GM19043 (cell line): ENCODE results near the gene ATP1B3.
"Not testable (repeated sequence)": the region's sequence is repeated elsewhere in the genome, so short reads cannot be mapped to it uniquely, and the experiment has no call there.

ENCODE experiments used
- ATAC-seq: cut with Tn5 transposase; IDR thresholded peaks from one replicate; pipeline ENCODE4 v1.9.1; 2021; ENCODE audit warnings: low read depth; ENCODE audit not compliant: unreplicated experiment

ATP1B3 gene

DNA sequence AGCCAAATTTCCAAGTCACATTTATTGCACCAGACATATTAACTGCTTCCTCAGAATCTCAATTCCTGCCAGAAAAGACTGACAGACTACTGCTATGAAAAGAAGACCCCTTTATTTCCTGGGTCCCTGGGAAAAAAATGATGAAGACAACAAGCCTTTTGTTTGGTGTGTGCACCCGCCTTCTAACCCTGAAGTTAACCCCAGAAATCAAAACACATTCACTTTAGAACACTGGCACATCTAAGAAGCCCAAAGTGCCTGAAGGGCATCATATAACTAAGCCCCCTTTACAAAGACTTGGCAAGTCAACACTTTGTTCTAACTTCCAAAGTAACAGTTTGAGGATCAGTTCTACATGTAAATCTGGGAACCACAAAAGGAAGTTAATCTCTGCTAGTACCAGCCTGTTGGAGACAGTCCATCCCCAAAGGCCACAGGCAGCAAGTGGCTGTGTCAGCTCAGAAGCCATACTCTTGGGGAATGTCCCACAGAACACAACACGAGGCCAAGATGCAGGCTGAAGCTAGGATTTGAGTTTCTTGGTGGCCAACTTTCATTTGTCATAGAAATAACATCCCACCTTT is 16.3 kb upstream of the ATP1B3 start:
- ATAC-seq: no peak

DNA sequence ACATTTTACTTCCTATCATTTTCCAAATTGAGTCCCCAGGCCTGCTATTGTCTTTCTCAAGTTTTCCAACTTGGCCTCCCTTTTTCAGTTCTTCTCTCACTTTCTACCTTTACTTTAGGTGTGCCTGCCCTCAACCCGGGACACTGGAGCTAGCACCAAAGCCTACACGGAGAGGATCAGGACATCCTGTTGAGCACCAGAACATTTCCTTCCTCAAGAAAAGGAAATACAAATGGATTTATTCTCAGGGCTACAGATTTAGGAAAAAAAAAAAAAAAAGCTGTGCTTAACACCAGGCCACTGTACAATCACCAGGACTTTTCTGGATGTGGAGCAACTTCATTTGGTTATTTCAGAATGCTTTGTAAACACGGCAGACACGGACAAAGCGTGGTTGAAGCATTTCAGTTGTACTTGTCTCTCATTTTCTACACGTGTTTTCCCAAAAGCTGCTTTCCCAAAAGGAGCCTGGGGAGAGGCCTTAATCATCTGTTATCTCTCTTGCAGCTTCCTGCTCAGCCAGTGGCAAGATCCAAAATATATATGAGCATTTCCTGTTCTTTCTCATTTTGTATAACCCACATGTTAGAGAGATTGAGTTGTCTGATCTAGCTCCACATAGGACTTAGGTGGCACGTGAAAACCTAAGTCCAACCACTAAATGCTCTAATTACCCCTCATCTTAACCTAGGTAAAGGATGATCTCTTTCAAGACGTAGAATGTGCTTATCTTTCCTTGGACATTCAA is 15.5 kb upstream of the ATP1B3 start:
- ATAC-seq: no peak

DNA sequence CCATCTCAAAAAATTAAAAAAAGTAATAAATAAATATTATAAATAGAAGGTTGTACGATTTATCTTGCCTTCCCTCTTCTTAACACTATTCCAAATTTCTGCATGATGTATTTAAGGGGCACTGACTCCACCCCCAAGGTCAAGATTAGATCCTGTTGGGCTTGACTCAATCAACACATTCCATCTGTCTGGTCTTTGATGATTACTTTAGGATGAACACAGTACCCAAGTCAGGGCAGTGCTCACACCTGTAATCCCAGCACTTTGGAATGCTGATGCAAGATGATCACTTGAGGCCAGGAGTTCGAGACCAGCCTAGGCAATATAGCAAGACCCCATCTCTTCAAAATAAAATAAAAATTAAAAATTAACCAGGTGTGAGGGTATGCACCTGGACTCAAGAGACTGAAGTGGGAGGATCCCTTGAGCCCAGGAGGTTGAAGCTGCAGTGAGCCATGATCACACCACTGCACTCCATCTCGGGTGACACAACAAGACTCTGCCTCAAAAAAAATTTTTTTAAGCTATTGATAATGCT is 14.1 kb upstream of the ATP1B3 start:
- no peak for ATAC-seq

DNA sequence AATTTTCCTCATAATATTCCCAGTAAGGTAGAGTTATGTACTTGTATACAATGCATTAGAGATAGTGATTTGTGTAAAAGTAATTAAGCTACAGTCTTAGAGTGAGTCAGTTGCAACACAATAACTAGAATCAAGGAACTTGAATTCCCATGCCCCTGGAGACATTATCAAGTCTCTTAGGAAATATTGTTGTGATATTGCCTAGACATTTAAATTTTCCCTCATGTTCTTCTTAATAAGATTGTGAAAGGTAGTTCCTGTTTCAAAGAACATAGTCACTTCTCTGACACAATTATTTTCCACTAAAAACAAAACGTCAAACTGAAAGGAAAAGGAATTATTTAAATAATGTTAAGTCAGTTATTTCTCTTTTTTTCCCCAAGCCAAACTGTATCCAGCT is 13.0 kb upstream of the ATP1B3 start:
- no peak for ATAC-seq

DNA sequence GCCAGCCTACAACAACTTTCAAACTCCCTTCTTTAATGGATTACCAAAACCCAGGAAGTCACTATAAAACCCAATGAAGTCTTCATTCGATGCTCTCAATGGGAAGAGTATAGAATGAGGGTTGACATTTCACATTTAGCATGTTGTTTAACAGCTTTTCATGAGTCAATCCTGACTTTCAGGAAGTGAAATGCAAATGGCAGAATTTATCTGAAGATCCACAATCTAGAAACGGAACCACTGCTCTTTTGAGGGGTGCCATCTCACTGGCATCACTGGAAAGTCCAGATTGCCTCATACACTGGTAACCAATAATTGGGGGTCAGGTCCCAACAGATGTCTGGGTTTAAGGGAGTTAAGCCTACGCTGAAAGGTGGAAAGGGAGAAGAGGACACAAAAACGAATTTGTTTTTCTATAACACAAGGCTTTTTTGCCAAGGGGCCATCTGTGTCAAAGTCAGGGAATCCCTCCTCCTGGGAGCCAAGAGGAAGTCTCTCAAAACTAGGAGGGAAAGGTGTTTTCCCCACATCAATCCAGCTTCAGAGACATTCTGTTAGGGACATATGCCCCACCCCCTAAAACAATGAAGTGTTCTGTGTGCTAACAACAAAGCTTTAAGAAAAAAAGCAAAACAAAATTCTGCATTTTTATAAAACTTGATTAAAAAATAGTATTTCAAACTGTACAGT is 12.0 kb upstream of the ATP1B3 start:
- ATAC-seq: no peak

GRCh38 chr3:141865101-141865500 is 11.3 kb upstream of the ATP1B3 start:
- no peak for ATAC-seq

DNA sequence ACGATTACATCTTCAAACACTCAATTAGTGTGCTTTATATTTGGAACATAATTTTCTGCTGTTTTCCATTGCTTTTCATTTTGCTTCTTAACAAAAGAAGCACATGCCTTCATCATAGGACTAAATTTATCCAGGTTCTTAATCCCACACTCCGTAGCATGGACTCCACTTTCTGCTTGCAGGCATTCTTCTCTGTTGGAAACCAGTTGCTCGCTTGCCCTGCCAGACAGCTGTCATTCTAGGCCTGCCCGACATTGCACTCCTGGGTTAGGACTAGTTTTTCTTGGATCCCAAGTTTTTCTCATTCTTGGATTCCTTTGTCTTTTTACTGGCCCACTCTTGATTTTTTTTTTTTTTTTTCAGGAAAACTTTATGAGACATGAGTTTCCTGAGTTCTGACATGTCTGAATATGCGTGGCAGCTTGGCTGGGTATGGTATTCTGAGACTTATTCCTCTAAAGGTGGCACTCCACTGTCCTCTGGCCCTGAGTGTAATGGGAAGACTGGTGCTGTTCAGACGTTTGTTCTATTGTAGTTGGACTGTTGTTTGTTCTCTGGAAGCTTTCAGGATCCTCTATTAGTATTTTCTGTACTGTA is 6.3 kb upstream of the ATP1B3 start:
- ATAC-seq: no peak

DNA sequence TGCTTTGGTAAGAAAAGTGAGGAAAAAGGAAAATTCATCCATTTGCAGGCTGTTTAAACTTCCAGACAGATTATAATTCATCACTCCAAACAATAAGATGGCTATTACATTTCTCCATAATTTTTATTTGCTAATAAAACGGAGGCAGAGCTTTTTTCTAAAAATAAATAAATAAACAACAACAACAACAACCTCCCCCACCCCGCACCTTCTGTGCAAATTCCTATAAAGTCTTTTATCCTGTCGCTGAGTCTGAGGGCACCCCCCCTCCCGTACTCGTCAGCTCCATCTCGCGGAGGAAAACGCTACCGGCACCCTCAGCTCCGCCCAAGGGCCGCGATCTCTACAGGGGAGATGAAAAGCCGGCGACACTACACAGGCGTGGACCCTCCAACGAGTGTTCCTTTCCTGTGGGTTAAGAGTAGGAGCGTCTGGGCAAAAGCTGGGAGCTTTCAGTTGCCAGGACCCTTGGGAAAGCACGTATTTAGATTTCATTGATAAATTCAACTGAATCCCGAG is 1.0 kb upstream of the ATP1B3 start:
- peak; percentile 46 for ATAC-seq

DNA sequence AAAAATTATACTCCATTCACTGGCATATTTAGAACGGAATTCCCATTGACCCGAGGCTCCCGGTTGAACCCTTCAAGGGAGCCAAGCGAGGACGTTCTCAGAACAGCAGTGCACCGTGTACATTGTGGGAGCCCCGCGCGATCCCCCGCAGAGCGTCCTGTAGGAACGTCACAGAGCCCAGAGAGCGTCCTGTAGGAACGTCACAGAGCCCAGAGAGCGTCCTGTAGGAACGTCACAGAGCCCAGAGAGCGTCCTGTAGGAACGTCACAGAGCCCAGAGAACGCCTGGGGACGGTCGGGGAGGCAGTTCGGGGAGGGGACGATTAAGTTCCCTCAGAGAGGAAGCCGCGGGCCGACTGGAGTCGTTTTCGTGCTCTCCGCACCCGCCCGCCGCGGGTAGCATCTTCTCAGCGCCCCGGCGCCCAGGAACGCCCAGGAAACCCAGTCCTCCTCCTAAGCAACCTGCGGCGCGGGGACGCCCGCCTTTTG is 506 bp upstream of the ATP1B3 start:
- peak; percentile 42 for ATAC-seq

- ATAC-seq: peak; percentile 7
These were observed 613 bp downstream of the ATP1B3 start for GRCh38 chr3:141876891-141877621.

- no peak for ATAC-seq
These were observed 1.5 kb downstream of the ATP1B3 start for GRCh38 chr3:141877911-141878310.

DNA sequence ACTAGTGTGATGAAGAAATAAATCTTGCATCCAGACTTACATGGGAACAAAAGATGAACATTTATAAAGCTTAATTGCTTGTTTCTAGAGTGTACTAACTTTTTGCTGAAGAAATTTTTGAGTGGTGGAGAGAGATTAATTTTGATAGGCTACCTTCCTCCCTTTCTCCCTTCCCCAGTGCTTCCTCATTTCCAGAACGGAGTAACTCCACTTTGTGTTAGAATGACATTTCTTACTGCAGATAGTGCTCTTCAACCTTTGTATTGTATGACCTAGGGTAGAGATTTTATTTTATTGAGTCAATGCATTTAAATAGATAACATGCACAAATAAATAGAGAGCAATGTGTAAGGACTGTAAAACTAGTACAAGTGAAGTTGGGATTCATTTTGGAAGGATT is 1.9 kb downstream of the ATP1B3 start:
- no peak for ATAC-seq

GRCh38 chr3:141878817-141879216 is 2.4 kb downstream of the ATP1B3 start:
- ATAC-seq: no peak

- ATAC-seq: no peak
These were observed 5.3 kb downstream of the ATP1B3 start for GRCh38 chr3:141881702-141882101.

- ATAC-seq: no peak
These were observed 10.6 kb downstream of the ATP1B3 start for GRCh38 chr3:141887051-141887450.

DNA sequence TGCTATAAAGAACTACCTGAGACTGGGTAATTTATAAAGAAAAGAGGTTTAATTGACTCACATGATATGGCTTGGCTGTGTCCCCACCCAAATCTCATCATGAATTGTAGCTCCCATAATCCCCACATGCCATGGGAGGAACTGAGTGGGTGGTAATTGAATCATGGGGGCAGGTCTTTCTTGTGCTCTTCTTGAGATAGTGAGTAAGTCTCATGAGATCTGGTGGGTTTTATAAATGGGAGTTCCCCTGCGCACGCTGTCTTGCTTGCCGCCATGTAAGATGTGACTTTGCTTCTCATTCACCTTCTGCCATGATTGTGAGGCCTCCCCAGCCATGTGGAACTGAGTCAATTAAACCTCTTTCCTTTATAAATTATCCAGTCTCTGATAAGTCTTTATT is 12.1 kb downstream of the ATP1B3 start:
- ATAC-seq: not testable (repeated sequence)

DNA sequence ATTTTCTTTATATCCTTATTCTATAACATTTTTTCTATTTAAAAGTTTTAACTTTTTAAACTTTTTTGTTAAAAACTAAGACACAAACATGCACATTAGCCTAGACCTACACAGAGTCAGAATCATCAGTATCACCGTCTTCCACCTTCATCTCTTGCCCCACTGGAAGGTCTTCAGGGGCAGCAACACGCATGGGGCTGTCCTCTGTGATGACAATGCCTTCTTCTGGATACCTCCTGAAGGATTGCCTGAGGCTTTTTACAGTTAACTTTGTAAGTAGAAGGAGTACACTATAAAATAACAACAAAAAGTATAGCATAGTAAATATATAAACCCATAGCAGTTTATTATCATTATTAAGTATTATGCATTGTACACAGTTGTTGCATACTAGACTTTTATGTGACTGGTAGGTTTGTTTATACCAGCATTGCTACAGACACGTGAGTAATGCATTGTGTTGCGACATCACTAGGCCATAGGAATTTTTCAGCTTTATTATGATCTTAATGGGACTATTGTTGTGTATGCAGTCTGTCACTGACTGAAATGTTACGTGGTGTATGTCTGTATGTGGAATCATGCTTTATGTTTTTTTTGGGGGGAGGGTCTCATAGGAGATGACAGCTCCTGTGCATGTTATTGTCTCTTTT is 18.2 kb downstream of the ATP1B3 start:
- ATAC-seq: no peak

DNA sequence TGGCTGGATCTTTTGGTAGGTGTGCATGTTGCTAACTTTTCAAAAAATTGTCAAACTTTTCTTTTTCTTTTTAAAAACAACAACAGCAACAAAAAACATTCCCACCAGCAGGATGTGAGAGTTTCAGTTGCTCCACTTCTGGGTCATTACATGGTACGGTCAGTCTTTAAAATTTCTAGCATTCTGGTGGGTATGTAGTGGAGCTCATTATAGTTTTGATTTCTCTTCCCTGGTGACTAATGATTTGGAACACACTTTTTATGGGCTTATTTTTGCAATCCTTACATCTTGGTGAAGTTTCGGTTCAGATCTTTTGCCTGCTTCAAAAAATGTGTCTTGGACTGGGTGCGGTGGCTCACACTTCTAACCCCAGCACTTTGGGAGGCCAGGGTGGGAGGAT is 19.3 kb downstream of the ATP1B3 start:
- no peak for ATAC-seq

- ATAC-seq: no peak
These were observed 22.5 kb downstream of the ATP1B3 start for GRCh38 chr3:141898908-141899307.

DNA sequence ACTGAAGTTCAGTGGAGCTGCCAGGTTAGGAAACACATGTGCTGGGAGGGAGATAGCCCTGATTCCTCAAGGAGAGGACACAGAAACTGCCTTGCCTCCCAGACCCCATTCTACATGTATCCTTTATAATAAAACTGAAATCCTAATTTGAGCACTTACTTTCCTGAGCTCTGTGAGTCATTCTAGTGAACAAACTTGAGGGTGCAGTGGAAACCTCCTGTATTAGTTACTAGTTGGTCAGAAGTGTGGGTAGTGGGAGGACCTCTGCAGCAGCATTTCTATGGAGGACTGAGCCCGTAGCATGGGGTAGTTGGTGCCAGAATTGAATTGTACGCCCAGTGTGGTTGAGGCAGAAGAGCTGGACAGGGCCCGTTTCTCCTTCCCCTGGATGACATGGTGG is 23.9 kb downstream of the ATP1B3 start:
- no peak for ATAC-seq
